ACC112 (cell line): ENCODE measurements around the gene ZSWIM6.

Source experiments
- H2AFZ ChIP-seq: fragments of 200-600 bp; sonication (generic); one replicate; pipeline ENCODE4 v1.6.0; 2017; ENCODE audit warnings: antibody characterized with exemption, low read length; ENCODE audit not compliant: unreplicated experiment
- H3K27ac ChIP-seq: fragments of 200-600 bp; sonication (generic); 2 replicates; pipeline ENCODE4 v1.5.1; 2014; ENCODE audit warnings: low read depth, mild to moderate bottlenecking, antibody characterized with exemption, low read length, moderate library complexity
- H3K27me3 ChIP-seq: fragments of 200-600 bp; sonication (generic); 2 replicates; pipeline ENCODE4 v1.6.1; 2014; ENCODE audit warnings: mild to moderate bottlenecking, antibody characterized with exemption, low read length, moderate library complexity, mixed read lengths; ENCODE audit not compliant: insufficient read depth
- H3K36me3 ChIP-seq: fragments of 200-600 bp; sonication (generic); 2 replicates; pipeline ENCODE4 v1.6.1; 2016; ENCODE audit warnings: mild to moderate bottlenecking, antibody characterized with exemption, low read length, moderate library complexity, mixed read lengths; ENCODE audit not compliant: insufficient read depth
- H3K4me1 ChIP-seq: fragments of 200-600 bp; sonication (generic); one replicate; pipeline ENCODE4 v1.6.1; 2016; ENCODE audit warnings: low read length, mixed read lengths; ENCODE audit not compliant: insufficient read depth, unreplicated experiment, control insufficient read depth
- H3K4me3 ChIP-seq: fragments of 200-600 bp; sonication (generic); 2 replicates; pipeline ENCODE4 v1.5.1; 2014; ENCODE audit warnings: mild to moderate bottlenecking, low read depth, low read length
- H3K79me2 ChIP-seq: fragments of 200-600 bp; sonication (generic); one replicate; pipeline ENCODE4 v1.6.0; 2016; ENCODE audit warnings: low read length; ENCODE audit not compliant: control insufficient read depth, unreplicated experiment, insufficient read depth

ZSWIM6 gene

GRCh38 chr5:61321669-61322068 lies 10.4 kb upstream of the ZSWIM6 start:
- Histone ChIP-seq H2AFZ (no peak overlapping the region), H3K4me3 (no peak overlapping the region), H3K36me3 (no peaks in the 10 kb centered on the region), H3K79me2 (no peaks in the 10 kb centered on the region), H3K27me3 (no peaks in the 10 kb centered on the region), H3K4me1 (peaks cover 46% of the 10 kb centered on the region), H3K27ac (peak overlapping the region; percentile 87; the same call in 1 of the 2 replicates)

DNA sequence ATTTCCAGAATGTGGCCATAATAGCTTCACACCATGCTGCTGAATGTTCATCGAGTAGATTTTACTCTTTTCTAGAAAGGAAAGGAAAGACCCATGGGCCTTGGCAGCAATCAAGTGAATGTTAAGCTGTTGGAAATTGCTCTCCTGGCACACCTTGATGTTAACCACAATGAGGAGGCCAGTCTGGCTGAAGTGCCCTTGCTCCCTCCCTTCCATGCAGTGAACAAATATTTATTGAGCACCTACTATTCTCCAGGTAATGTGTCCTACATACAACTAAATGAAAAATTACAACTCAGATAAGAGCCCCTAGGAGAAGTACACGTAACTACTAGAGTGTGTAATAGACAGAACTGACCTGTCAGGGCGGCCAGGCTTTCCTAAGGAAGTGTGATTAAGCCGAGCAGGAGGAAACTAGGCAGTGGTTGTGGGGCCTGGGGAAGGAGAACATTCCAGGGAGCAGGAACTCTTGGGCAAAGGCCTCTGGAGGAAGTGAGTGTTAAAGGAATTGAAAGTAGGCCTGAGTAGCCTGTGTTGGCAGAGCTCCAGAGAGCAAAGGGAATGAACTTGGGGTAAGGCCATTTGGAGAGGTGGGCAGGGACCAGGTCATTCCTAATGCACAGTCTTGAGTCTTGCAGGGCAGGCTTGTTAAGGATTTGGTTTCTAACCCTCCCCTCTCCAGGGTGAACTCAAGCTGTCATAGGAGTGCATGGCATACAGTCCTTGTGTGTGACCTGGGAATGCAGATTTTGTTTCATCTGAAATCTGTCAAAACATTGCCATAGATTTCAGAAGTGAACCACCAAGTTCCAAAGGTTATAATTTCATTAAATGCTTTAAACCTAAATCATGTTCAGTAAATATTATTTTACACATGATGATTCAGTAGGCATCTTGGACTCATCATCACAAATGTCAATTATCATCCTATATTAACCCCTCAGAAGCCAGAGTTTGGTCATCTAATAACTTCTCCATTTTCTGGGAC lies 9.0 kb upstream of the ZSWIM6 start:
- Histone ChIP-seq H3K4me1 (peaks cover 52% of the 10 kb centered on the region), H3K27me3 (no peaks in the 10 kb centered on the region), H3K79me2 (no peaks in the 10 kb centered on the region), H3K4me3 (peak overlapping the region; percentile 45; the same call in 1 of the 2 replicates), H3K27ac (peak overlapping the region; percentile 87), H3K36me3 (no peaks in the 10 kb centered on the region), H2AFZ (peak overlapping the region; percentile 90)

- peaks cover 53% of the 10 kb centered on the region for H3K4me1 ChIP-seq
- peak overlapping the region; percentile 90 for H3K27ac ChIP-seq
- H3K36me3 ChIP-seq: no peaks in the 10 kb centered on the region
- peak overlapping the region; percentile 89 for H3K4me3 ChIP-seq
- no peak overlapping the region for H2AFZ ChIP-seq
- no peaks in the 10 kb centered on the region for H3K27me3 ChIP-seq
- H3K79me2 ChIP-seq: peaks cover 3% of the 10 kb centered on the region
Observed at GRCh38 chr5:61327760-61328753, 4.0 kb upstream of the ZSWIM6 start.

DNA sequence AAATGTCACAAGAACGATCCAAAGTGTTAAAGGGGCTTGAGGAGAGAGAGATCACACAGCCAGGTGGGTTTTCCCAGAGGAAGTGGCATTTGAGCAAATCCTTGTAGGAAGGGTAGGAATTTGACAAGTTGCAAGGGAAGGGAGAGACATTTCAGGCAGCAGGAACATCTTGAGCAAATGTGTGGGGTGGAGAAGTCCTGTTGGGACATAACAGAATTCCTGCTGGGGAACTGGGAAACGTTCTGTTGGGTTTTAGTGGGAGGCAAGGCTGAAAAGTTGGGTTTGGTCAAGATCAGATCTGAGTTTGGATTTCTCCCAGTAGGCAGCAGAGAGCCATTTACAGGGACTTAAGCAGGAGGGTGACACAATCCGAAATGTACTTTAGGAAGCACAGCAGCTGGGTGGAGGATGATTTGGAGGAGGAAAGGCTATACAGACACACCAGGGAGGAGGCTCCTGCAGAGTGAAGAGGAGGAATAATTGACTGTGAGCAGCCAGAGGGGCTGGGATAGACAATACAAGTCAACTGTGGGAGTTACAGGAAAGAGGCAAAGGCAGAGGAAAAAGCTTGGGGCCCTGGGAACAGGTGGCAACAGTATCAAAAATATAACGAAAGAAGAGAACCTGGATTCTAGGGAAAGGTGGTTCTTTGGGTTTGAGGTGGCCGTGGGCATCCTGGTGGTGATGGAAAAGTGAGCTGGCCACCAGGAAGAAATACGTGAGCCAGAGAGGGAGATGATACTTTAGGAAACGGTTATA lies 3.1 kb upstream of the ZSWIM6 start:
- peaks cover 12% of the 10 kb centered on the region for H3K79me2 ChIP-seq
- H3K27me3 ChIP-seq: no peaks in the 10 kb centered on the region
- H3K4me1 ChIP-seq: peaks cover 44% of the 10 kb centered on the region
- peak overlapping the region; percentile 90 for H3K27ac ChIP-seq
- H3K36me3 ChIP-seq: no peaks in the 10 kb centered on the region
- no peak overlapping the region for H2AFZ ChIP-seq
- H3K4me3 ChIP-seq: peak overlapping the region; percentile 89

DNA sequence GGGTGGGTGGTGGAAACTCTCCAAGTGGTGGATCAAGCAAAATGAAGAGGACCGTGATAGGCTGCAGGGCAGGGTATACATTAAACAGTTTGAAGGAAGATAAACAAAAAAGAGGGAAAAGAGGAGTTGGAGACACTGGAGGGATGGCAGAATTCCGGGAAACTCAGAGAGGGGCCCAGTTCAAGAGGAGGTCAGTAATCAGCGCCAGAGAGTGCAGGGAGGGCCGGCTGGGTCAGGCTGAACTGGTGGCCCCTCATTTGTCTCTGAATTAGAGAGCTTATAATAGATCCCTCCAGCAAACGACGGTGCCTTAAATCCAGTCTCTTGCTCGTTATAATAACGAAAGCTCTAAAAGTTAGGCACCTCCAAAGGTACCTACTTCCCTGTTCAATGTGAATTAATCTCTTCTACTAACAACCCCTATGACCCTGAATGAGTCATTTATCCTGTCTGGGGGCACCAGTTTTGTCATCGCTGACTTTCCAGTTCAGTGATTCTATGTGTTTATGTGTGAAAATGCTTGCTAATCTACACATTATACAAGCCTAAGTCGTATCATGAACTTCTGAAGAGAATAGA lies 2.4 kb upstream of the ZSWIM6 start:
- H3K36me3 ChIP-seq: no peaks in the 10 kb centered on the region
- H3K27me3 ChIP-seq: no peaks in the 10 kb centered on the region
- peaks cover 41% of the 10 kb centered on the region for H3K4me1 ChIP-seq
- peak overlapping the region; percentile 90 for H3K27ac ChIP-seq
- H3K79me2 ChIP-seq: peaks cover 19% of the 10 kb centered on the region
- H3K4me3 ChIP-seq: peak overlapping the region; percentile 89
- H2AFZ ChIP-seq: no peak overlapping the region

GRCh38 chr5:61330341-61330844 lies 1.7 kb upstream of the ZSWIM6 start:
- H3K4me3 ChIP-seq: peak overlapping the region; percentile 89
- peak overlapping the region; percentile 90 for H3K27ac ChIP-seq
- H2AFZ ChIP-seq: no peak overlapping the region
- H3K79me2 ChIP-seq: peaks cover 26% of the 10 kb centered on the region
- peaks cover 48% of the 10 kb centered on the region for H3K4me1 ChIP-seq
- H3K36me3 ChIP-seq: no peaks in the 10 kb centered on the region
- no peaks in the 10 kb centered on the region for H3K27me3 ChIP-seq

GRCh38 chr5:61330845-61331406 lies 1.1 kb upstream of the ZSWIM6 start:
- peaks cover 32% of the 10 kb centered on the region for H3K79me2 ChIP-seq
- peaks cover 48% of the 10 kb centered on the region for H3K4me1 ChIP-seq
- H2AFZ ChIP-seq: peak overlapping the region; percentile 67
- H3K27ac ChIP-seq: peak overlapping the region; percentile 90
- H3K36me3 ChIP-seq: no peaks in the 10 kb centered on the region
- peak overlapping the region; percentile 89 for H3K4me3 ChIP-seq
- H3K27me3 ChIP-seq: no peaks in the 10 kb centered on the region

DNA sequence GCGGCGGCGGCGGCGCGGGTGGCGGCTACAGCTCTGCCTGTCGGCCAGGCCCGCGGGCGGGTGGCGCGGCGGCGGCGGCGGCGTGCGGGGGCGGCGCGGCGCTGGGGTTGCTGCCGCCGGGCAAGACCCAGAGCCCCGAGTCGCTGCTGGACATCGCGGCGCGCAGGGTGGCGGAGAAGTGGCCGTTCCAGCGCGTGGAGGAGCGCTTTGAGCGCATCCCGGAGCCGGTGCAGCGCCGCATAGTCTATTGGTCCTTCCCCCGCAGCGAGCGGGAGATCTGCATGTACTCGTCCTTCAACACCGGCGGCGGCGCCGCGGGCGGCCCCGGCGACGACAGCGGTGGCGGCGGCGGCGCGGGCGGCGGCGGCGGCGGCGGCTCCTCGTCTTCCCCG lies 296 bp downstream of the ZSWIM6 start:
- H3K4me1 ChIP-seq: peaks cover 36% of the 10 kb centered on the region
- H3K79me2 ChIP-seq: peaks cover 46% of the 10 kb centered on the region
- H3K36me3 ChIP-seq: peaks cover 4% of the 10 kb centered on the region; the same call in 1 of the 2 replicates
- H3K4me3 ChIP-seq: peak overlapping the region; percentile 75
- no peaks in the 10 kb centered on the region for H3K27me3 ChIP-seq
- H3K27ac ChIP-seq: peak overlapping the region; percentile 60; the same call in 1 of the 2 replicates
- no peak overlapping the region for H2AFZ ChIP-seq

DNA sequence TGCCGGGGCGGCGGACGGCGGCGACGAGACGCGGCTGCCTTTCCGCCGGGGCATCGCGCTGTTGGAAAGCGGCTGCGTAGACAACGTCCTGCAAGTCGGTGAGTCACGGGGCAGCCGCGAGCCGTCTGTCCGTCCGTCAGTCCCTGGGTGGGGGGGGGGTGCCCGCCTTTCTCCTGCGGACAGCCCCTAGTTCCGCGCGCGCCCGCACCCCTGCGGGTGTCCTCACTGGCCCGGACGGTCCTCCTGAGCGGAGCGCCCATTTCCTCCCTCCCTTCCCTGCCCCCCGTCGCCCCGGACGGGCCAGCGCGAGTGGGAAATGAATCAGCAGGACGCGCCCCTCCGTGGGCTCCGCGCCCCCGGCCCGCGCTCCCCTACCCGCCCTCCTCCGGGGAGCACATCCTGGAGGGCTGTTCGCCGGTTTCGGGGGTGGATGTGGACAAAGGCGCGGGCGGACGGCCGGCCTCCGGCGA lies 828 bp downstream of the ZSWIM6 start:
- peaks cover 4% of the 10 kb centered on the region; the same call in 1 of the 2 replicates for H3K36me3 ChIP-seq
- no peak overlapping the region for H2AFZ ChIP-seq
- peak overlapping the region; percentile 55; the same call in 1 of the 2 replicates for H3K27ac ChIP-seq
- peaks cover 31% of the 10 kb centered on the region for H3K4me1 ChIP-seq
- H3K27me3 ChIP-seq: no peaks in the 10 kb centered on the region
- H3K79me2 ChIP-seq: peaks cover 51% of the 10 kb centered on the region
- peak overlapping the region; percentile 85 for H3K4me3 ChIP-seq
